Vagina (tissue), 2 donors: Measurements from ENCODE around the gene UBE2I. TPM values are rescaled to one million over a fixed set of nuclear protein-coding genes. Genes with fewer than 3 reads are reported as not detected.

Experiments used
- DNase-seq, 2 donors: peaks; one replicate each; pipeline ENCODE4 v3.0.0-alpha.2; 2017; ENCODE audit errors: extremely low spot score in 2 of 2
- H3K27ac ChIP-seq: fragments of 200-600 bp; sonication (generic); one replicate; pipeline ENCODE4 v1.5.1; 2019
- H3K27me3 ChIP-seq: fragments of 200-600 bp; sonication (generic); one replicate; pipeline ENCODE4 v1.5.1; 2019
- H3K36me3 ChIP-seq, 2 donors: fragments of 200-600 bp; sonication (generic); one replicate each; pipeline ENCODE4 v1.5.1; 2017 to 2019
- H3K4me1 ChIP-seq: fragments of 200-600 bp; sonication (generic); one replicate; pipeline ENCODE4 v1.5.1; 2019
- H3K4me3 ChIP-seq, 2 donors: fragments of 200-600 bp; sonication (generic); 1 replicate in 1 of 2; 2 replicates in 1 of 2; pipeline ENCODE4 v1.5.1; 2016 to 2019
- H3K9me3 ChIP-seq: fragments of 200-600 bp; sonication (generic); one replicate; pipeline ENCODE4 v1.5.1; 2019
- CTCF ChIP-seq, 3 experiments: fragments of 450-650 bp in 2 of 3; fragments of 200-600 bp in 1 of 3; sonication (generic) in 1 of 3; IDR thresholded peaks; one replicate each; pipeline ENCODE4 v1.5.1; 2017 to 2019; ENCODE audit warnings: antibody characterized with exemption in 3 of 3, mild to moderate bottlenecking in 2 of 3, moderate library complexity in 2 of 3
- POLR2A ChIP-seq, 2 donors: fragments of 450-650 bp; IDR thresholded peaks; one replicate each; pipeline ENCODE4 v1.6.1; 2017; ENCODE audit warnings: antibody characterized with exemption in 2 of 2, mild to moderate bottlenecking in 2 of 2, moderate library complexity in 2 of 2
- POLR2AphosphoS5 ChIP-seq, 2 donors: sonication (generic); formaldehyde crosslinking; IDR thresholded peaks; one replicate each; pipeline ENCODE4 v1.9.0; 2017; ENCODE audit warnings: antibody characterized with exemption in 2 of 2, mild to moderate bottlenecking in 2 of 2, low read depth in 1 of 2; ENCODE audit not compliant: insufficient read depth in 1 of 2
- intact Hi-C: fragments of 100-400 bp; cut with DNase I; formaldehyde crosslinking; loops from one replicate; pipeline ENCODE4 v1.15.1; 2023
- total RNA-seq: library from RNA; depleted of rRNA; stranded (reverse); fragments of >200 nt; gene quantifications from one replicate; pipeline ENCODE4 v1.2.3, GENCODE V29; 2016

Gene UBE2I
- total RNA-seq, 1 donor from 2014 or later, result 51.3 TPM

GRCh38 chr16:1338855-1339675 is 29.6 kb downstream of the UBE2I start:
- H3K4me3 ChIP-seq, result no peak overlapping the region
- H3K27ac ChIP-seq, result no peak overlapping the region
- no peaks in the 10 kb centered on the region for H3K36me3 ChIP-seq
- TF ChIP-seq POLR2A (IDR thresholded peaks at IDR 0.05), result no peak
- no peak for TF ChIP-seq CTCF (IDR thresholded peaks at IDR 0.05)
- TF ChIP-seq POLR2AphosphoS5 (IDR thresholded peaks at IDR 0.05; ENCODE audit: insufficient read depth in 1 of 2, low read depth in 1 of 2), result no peak
- DNase-seq, result no peak
- peaks cover 6% of the 10 kb centered on the region for H3K27me3 ChIP-seq
- intact Hi-C loops, result no loop called here
- H3K4me1 ChIP-seq, result peaks cover 21% of the 10 kb centered on the region
- H3K9me3 ChIP-seq, result no peaks in the 10 kb centered on the region

GRCh38 chr16:1340730-1341494 is 31.5 kb downstream of the UBE2I start:
- Histone ChIP-seq H3K36me3 (no peaks in the 10 kb centered on the region), H3K27me3 (no peaks in the 10 kb centered on the region), H3K4me1 (peaks cover 17% of the 10 kb centered on the region), H3K4me3 (no peak overlapping the region), H3K9me3 (no peaks in the 10 kb centered on the region), H3K27ac (no peak overlapping the region)
- no peak for DNase-seq
- intact Hi-C loops, result no loop called here
- TF ChIP-seq POLR2A (IDR thresholded peaks at IDR 0.05) (no peak), CTCF (IDR thresholded peaks at IDR 0.05) (no peak), POLR2AphosphoS5 (IDR thresholded peaks at IDR 0.05; ENCODE audit: insufficient read depth in 1 of 2, low read depth in 1 of 2) (no peak)

GRCh38 chr16:1341495-1342420 is 32.3 kb downstream of the UBE2I start:
- intact Hi-C loops, result no loop called here
- Histone ChIP-seq H3K9me3 (no peaks in the 10 kb centered on the region), H3K36me3 (no peaks in the 10 kb centered on the region), H3K27ac (no peak overlapping the region), H3K4me1 (peaks cover 17% of the 10 kb centered on the region), H3K27me3 (no peaks in the 10 kb centered on the region), H3K4me3 (no peak overlapping the region)
- TF ChIP-seq POLR2AphosphoS5 (IDR thresholded peaks at IDR 0.05; ENCODE audit: insufficient read depth in 1 of 2, low read depth in 1 of 2), result no peak
- no peak for TF ChIP-seq POLR2A (IDR thresholded peaks at IDR 0.05)
- no peak for TF ChIP-seq CTCF (IDR thresholded peaks at IDR 0.05)
- DNase-seq, result no peak

GRCh38 chr16:1342526-1343427 is 33.3 kb downstream of the UBE2I start:
- no peak for TF ChIP-seq POLR2A (IDR thresholded peaks at IDR 0.05)
- TF ChIP-seq POLR2AphosphoS5 (IDR thresholded peaks at IDR 0.05; ENCODE audit: insufficient read depth in 1 of 2, low read depth in 1 of 2), result no peak
- no peak for TF ChIP-seq CTCF (IDR thresholded peaks at IDR 0.05)
- H3K4me1 ChIP-seq, result peaks cover 17% of the 10 kb centered on the region
- peak; percentile 92 to 98 for DNase-seq
- H3K36me3 ChIP-seq, result no peaks in the 10 kb centered on the region
- no peak overlapping the region for H3K27ac ChIP-seq
- intact Hi-C loops, result no loop called here
- H3K27me3 ChIP-seq, result no peaks in the 10 kb centered on the region
- peak overlapping the region; percentile 13 to 19 for H3K4me3 ChIP-seq
- no peaks in the 10 kb centered on the region for H3K9me3 ChIP-seq
